HG02973 (cell line): ENCODE measurements around the gene DYNLRB1.

Source experiments
- ATAC-seq: cut with Tn5 transposase; IDR thresholded peaks from one replicate; pipeline ENCODE4 v1.9.1; 2021; ENCODE audit warnings: moderate library complexity; ENCODE audit not compliant: unreplicated experiment

Gene DYNLRB1

GRCh38 chr20:34532756-34533155 is 16.5 kb downstream of the DYNLRB1 start:
- ATAC-seq: no peak

GRCh38 chr20:34534391-34535165 is 18.4 kb downstream of the DYNLRB1 start:
- ATAC-seq: no peak

GRCh38 chr20:34535301-34535840 is 19.1 kb downstream of the DYNLRB1 start:
- no peak for ATAC-seq

GRCh38 chr20:34535857-34536256 is 19.6 kb downstream of the DYNLRB1 start:
- no peak for ATAC-seq

GRCh38 chr20:34536798-34537394 is 20.7 kb downstream of the DYNLRB1 start:
- ATAC-seq: no peak

- no peak for ATAC-seq
Measured at GRCh38 chr20:34537651-34538050, 21.4 kb downstream of the DYNLRB1 start.

- no peak for ATAC-seq
Measured at GRCh38 chr20:34538671-34539123, 22.5 kb downstream of the DYNLRB1 start.

GRCh38 chr20:34539756-34540155 is 23.5 kb downstream of the DYNLRB1 start:
- no peak for ATAC-seq

- no peak for ATAC-seq
Measured at GRCh38 chr20:34540596-34541263, 24.5 kb downstream of the DYNLRB1 start.

- no peak for ATAC-seq
Measured at GRCh38 chr20:34541264-34541901, 25.2 kb downstream of the DYNLRB1 start.

- no peak for ATAC-seq
Measured at GRCh38 chr20:34541917-34542316, 25.7 kb downstream of the DYNLRB1 start.

GRCh38 chr20:34542439-34542838 is 26.2 kb downstream of the DYNLRB1 start:
- no peak for ATAC-seq

- ATAC-seq: no peak
Measured at GRCh38 chr20:34543463-34544056, 27.3 kb downstream of the DYNLRB1 start.

GRCh38 chr20:34544109-34544796 is 28.0 kb downstream of the DYNLRB1 start:
- ATAC-seq: no peak

- no peak for ATAC-seq
Measured at GRCh38 chr20:34546751-34547181, 30.5 kb downstream of the DYNLRB1 start.

GRCh38 chr20:34547844-34548613 is 31.8 kb downstream of the DYNLRB1 start:
- no peak for ATAC-seq

GRCh38 chr20:34549291-34549928 is 33.2 kb downstream of the DYNLRB1 start:
- no peak for ATAC-seq

- ATAC-seq: no peak
Measured at GRCh38 chr20:34549929-34550305, 33.7 kb downstream of the DYNLRB1 start.

- ATAC-seq: no peak
Measured at GRCh38 chr20:34552569-34552968, 36.3 kb downstream of the DYNLRB1 start.
